Mucosa of rectum (tissue), 2 donors: ENCODE data around the gene AHDC1.
"Not testable (repeated sequence)": the region's sequence is repeated elsewhere in the genome, so short reads cannot be mapped to it uniquely, and the experiment has no call there.

Source experiments
- H3K27ac ChIP-seq, 2 donors: one replicate each; pipeline ENCODE4 v1.7.0; 2013; ENCODE audit warnings: inconsistent platforms in 2 of 2, low read depth in 2 of 2, low read length in 2 of 2
- H3K27me3 ChIP-seq, 2 donors: one replicate each; pipeline ENCODE4 v1.7.0; 2013; ENCODE audit warnings: low read length in 2 of 2; ENCODE audit not compliant: control insufficient read depth in 2 of 2, insufficient read depth in 2 of 2
- H3K36me3 ChIP-seq, 2 donors: one replicate each; pipeline ENCODE4 v1.7.0; 2013; ENCODE audit warnings: low read length in 2 of 2; ENCODE audit not compliant: control insufficient read depth in 2 of 2, insufficient read depth in 2 of 2
- H3K4me1 ChIP-seq, 2 donors: one replicate each; pipeline ENCODE4 v1.7.0; 2013; ENCODE audit warnings: low read length in 2 of 2, mild to moderate bottlenecking in 1 of 2; ENCODE audit not compliant: control insufficient read depth in 2 of 2, insufficient read depth in 2 of 2
- H3K4me3 ChIP-seq, 2 donors: one replicate each; pipeline ENCODE4 v1.7.0; 2013; ENCODE audit warnings: low read length in 2 of 2
- H3K9ac ChIP-seq, 2 donors: one replicate each; pipeline ENCODE4 v1.7.0; 2013; ENCODE audit warnings: low read length in 2 of 2, low read depth in 1 of 2, mild to moderate bottlenecking in 1 of 2
- H3K9me3 ChIP-seq, 2 donors: one replicate each; pipeline ENCODE4 v1.7.0; 2013; ENCODE audit warnings: low read length in 2 of 2; ENCODE audit not compliant: control insufficient read depth in 2 of 2
- donor health status: healthy.
- donor health status: Normal muscosa, but diverticular disease.

Gene AHDC1

GRCh38 chr1:27633298-27633610 is 29.3 kb upstream of the AHDC1 start:
- H3K4me1 ChIP-seq, result peaks cover 5 to 27% of the 10 kb centered on the region in 2 donors
- no peak overlapping the region for H3K9ac ChIP-seq
- no peaks in the 10 kb centered on the region for H3K9me3 ChIP-seq
- H3K4me3 ChIP-seq, result peak overlapping the region in 1 of 2 donors; percentile 68
- no peaks in the 10 kb centered on the region for H3K36me3 ChIP-seq
- peaks cover 9 to 29% of the 10 kb centered on the region in 2 donors for H3K27me3 ChIP-seq
- H3K27ac ChIP-seq, result peak overlapping the region in 1 of 2 donors; percentile 68

DNA sequence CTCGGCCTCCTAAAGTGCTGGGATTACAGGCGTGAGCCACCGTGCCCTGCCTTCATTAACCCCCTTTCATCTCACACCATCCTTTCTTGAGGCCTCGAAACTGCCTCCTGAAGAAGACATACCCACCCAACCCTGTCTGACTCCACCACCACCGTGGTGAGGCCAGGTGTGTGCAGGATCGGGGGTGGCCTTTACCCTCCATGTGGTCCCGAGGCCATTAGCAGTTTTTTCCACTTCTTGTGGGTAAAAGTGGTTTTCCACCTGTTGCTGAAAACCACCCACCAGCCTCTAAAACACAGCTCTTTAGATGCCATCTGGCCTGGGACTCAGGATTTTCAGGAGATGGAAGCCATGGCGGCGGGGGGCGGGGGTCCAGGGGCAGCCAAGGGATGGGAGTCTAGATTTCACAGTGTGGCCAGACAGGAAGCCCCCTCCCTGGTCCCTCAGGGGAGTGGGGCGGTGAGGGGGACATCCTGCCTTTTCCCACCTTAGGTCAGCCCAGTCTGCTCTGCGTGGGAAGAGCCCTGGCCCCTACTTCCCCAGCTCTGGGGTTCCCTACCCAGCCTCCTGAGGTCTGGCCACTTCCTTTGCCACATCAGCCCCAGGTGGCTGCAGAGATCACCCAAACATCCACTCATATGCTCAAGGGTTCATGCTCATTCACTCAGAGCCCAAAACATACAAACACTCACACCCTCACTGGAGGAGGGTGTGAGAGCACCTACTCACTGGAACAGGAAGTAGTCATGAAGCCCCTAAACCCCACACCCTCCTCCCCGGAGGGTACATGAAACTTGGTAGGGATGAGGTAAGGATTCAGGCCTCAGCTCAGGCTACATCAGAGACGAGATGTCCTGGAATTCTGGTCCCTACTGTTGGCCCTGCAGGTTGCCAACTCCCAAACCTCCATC is 28.7 kb upstream of the AHDC1 start:
- peak overlapping the region in 1 of 2 donors; percentile 68 for H3K4me3 ChIP-seq
- H3K4me1 ChIP-seq, result peaks cover 5 to 27% of the 10 kb centered on the region in 2 donors
- H3K27me3 ChIP-seq, result peaks cover 9 to 29% of the 10 kb centered on the region in 2 donors
- peak overlapping the region in 1 of 2 donors; percentile 68 for H3K27ac ChIP-seq
- H3K36me3 ChIP-seq, result no peaks in the 10 kb centered on the region
- H3K9ac ChIP-seq, result no peak overlapping the region
- no peaks in the 10 kb centered on the region for H3K9me3 ChIP-seq

GRCh38 chr1:27630859-27631491 is 27.0 kb upstream of the AHDC1 start:
- H3K4me3 ChIP-seq, result no peak overlapping the region
- H3K4me1 ChIP-seq, result peaks cover 5 to 27% of the 10 kb centered on the region in 2 donors
- H3K27ac ChIP-seq, result peak overlapping the region; percentile 63 to 68
- peaks cover 9 to 29% of the 10 kb centered on the region in 2 donors for H3K27me3 ChIP-seq
- H3K9ac ChIP-seq, result peak overlapping the region in 1 of 2 donors; percentile 6
- no peaks in the 10 kb centered on the region for H3K9me3 ChIP-seq
- H3K36me3 ChIP-seq, result no peaks in the 10 kb centered on the region

DNA sequence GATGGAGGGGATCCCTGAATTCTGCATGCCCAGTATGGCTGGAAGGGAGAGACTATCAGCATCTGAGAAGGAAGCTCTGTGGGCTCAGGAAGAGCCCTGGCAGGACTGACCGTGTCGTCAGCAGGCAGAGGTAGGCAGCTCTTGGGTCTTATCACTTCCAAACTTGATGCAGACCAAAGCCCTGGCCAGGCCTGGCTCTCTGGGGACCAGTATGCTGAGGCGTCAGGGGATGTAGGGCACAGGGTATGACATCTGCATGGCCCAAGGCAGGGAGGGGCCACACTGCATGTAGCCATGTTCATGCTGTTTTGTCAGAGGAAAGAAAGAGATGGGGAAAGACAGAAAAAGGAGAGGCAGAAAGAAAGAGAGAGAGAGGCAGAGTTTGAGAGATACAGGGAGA is 24.8 kb upstream of the AHDC1 start:
- no peaks in the 10 kb centered on the region for H3K36me3 ChIP-seq
- peaks cover 5 to 23% of the 10 kb centered on the region in 2 donors for H3K4me1 ChIP-seq
- H3K27ac ChIP-seq, result no peak overlapping the region
- no peak overlapping the region for H3K9ac ChIP-seq
- H3K4me3 ChIP-seq, result no peak overlapping the region
- H3K9me3 ChIP-seq, result no peaks in the 10 kb centered on the region
- H3K27me3 ChIP-seq, result peaks cover 7 to 12% of the 10 kb centered on the region in 2 donors

DNA sequence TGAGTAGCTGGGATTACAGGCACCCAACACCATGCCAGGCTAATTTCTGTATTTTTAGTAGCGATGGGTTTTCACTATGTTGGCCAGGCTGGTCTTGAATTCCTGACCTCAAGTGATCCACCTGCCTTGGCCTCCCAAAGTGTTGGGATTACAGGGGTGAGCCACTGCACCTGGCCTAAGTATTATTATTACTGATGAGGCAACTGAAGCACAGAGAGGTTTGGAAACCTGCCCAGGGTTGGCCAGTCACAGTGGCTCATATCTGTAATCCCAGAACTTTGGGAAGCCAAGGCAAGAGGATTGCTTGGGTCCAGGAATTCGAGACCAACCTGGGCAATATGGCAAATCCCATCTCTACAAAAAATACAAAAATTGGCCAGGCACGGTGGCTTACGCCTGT is 23.8 kb upstream of the AHDC1 start:
- not testable (repeated sequence) for H3K4me3 ChIP-seq, H3K36me3 ChIP-seq, H3K9ac ChIP-seq, H3K27me3 ChIP-seq, H3K27ac ChIP-seq, H3K9me3 ChIP-seq
- H3K4me1 ChIP-seq, result peaks cover 5 to 13% of the 10 kb centered on the region in 2 donors

- H3K9me3 ChIP-seq, result no peaks in the 10 kb centered on the region
- no peak overlapping the region for H3K9ac ChIP-seq
- H3K27me3 ChIP-seq, result no peaks in the 10 kb centered on the region
- H3K4me1 ChIP-seq, result peaks cover 5 to 11% of the 10 kb centered on the region in 2 donors
- H3K36me3 ChIP-seq, result no peaks in the 10 kb centered on the region
- H3K4me3 ChIP-seq, result no peak overlapping the region
- H3K27ac ChIP-seq, result no peak overlapping the region
Measured at GRCh38 chr1:27627061-27627460, 23.1 kb upstream of the AHDC1 start.

DNA sequence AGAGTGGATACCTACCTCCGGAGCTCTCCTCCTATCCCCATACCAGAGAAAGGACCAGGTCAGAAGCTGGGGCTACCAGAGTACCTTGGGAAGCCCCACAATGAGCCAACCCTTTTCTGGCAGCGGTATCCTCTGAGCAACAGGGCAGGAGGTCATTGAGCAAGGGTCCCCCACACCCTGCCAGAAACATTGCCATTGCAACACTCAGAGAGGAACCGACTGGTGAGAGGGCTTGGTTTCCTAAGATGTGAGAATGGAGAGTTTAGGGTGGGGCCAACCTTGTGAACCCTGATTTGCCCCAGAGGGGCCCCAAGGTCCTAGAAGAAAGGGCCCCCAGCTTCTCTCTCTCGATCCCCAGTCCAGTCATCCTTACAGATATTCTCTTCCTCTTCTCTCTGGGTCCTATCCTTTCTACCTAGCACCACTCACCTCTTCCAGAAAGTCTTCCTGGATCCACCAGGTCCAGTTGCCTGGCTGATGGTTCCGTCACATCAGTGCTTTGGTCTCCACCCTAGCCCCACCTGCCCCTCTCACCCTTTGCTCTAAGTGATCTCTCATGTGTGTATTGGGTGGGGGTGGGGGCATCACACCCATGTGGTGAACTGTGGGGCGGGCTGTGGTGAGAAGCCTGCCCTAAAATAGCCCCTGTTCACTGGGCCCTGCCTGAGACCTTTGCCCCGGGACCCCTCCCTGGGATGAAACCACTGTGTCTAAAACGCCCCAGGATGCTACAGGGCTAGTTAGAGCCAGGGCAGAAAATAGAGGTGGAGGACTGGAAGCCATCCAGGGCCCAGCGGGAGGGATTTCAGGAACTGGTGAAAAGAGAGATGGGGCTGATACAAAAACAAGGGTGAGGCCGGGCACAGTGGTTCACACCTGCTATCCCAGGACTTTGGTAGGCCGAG is 22.3 kb upstream of the AHDC1 start:
- Histone ChIP-seq H3K9me3 (no peaks in the 10 kb centered on the region), H3K27me3 (no peaks in the 10 kb centered on the region), H3K4me3 (peak overlapping the region in 1 of 2 donors; percentile 13), H3K27ac (no peak overlapping the region), H3K36me3 (no peaks in the 10 kb centered on the region), H3K4me1 (peaks cover 2 to 6% of the 10 kb centered on the region in 2 donors), H3K9ac (no peak overlapping the region)

DNA sequence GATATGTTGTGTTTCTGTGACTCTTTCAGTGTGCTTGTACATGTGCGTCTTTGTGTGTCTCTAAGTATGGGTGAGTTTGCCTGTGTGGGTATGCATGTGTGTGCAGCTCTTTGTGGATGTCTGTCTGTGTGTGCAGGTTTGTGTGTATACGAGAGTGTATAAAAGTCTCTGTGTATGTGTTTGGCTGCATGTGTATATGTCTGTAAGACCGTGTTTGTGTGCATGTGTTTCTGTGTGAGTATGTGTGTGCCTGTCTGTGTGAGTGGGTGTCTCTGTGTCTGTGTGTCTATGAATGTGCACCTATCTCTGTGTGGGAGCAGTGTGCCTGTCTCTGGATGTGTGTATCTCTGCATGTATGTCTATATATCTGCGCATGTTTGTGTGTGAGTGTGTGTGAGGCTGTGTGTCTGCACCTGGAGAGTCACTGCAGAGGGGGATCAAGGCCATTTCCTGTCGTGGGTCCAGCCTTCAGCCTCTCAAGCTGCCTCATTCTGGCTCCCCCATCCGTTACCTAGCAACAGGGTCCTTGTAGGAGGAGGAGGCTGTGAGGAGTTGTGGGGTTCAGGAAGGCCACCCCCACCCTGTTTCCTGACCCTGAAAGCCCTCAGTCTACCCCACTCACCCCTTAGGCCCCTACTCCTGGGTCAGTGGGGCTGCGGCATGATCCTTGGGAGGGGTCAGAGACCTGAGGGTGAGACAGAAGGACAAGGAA is 20.7 kb upstream of the AHDC1 start:
- peaks cover 0 to 2% of the 10 kb centered on the region in 2 donors for H3K4me1 ChIP-seq
- H3K27ac ChIP-seq, result no peak overlapping the region
- no peaks in the 10 kb centered on the region for H3K36me3 ChIP-seq
- no peak overlapping the region for H3K9ac ChIP-seq
- no peaks in the 10 kb centered on the region for H3K9me3 ChIP-seq
- H3K4me3 ChIP-seq, result no peak overlapping the region
- H3K27me3 ChIP-seq, result no peaks in the 10 kb centered on the region

DNA sequence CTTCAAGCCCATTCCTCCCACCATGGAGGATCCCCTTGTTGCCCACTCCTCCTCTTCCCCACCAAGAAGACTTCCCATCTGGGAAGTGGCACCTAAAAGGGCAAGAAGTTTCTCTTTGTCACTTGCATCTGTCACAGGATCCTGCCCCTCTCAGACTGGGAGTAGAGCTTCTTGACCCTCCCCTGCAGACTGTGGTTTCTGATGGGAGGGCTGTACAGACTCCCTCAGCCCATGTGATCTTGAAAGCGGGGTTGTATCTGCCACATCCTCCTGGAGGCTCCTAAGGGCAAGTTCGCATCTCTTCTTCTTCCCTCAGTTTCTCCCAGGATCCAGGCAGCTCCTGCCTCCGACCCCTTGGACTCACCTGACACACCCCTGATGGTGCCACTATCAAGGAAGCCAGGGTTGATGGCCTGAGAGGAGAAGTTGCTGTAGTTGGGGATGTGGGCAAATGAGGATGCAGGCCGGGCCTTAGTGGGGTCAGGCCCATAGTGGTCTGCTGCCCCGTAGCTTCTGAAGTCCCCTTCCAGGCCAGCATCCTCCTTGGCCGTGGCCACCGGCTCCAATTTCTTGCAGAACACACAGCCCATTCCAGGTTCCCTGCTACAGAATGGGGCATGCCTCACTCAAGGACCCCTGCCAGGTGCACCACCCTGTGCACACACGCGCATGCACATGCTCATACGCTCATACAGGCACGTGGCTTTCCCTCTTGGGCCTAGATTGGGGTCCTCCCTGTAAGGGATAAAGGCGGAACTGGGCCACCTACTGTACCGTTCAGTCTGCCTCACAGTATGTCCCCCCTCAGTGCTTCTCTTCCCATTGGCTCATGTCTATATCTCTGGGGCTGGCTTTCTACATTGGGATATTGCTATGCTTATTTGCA is 19.6 kb upstream of the AHDC1 start:
- no peaks in the 10 kb centered on the region for H3K9me3 ChIP-seq
- no peak overlapping the region for H3K4me3 ChIP-seq
- H3K27ac ChIP-seq, result no peak overlapping the region
- no peaks in the 10 kb centered on the region for H3K27me3 ChIP-seq
- H3K9ac ChIP-seq, result no peak overlapping the region
- H3K36me3 ChIP-seq, result no peaks in the 10 kb centered on the region
- no peaks in the 10 kb centered on the region for H3K4me1 ChIP-seq
